Measurements from ENCODE around the gene KRT76. TPM values are rescaled to one million over a fixed set of nuclear protein-coding genes. Genes with fewer than 3 reads are reported as not detected.

The KRT76 gene
- total RNA-seq, 1 donor, result not detected

GRCh38 chr12:52726451-52726850, 50.7 kb downstream of the KRT76 start:
- DNase-seq (ENCODE audit: low read depth), result no peak
- no peak overlapping the region for H3K4me3 ChIP-seq (ENCODE audit: low read depth, low read length)
- no peak for TF ChIP-seq CTCF (IDR thresholded peaks at IDR 0.05; ENCODE audit: insufficient read depth, low read length)

- no peak for TF ChIP-seq CTCF (IDR thresholded peaks at IDR 0.05; ENCODE audit: insufficient read depth, low read length)
- no peak for DNase-seq (ENCODE audit: low read depth)
- H3K4me3 ChIP-seq (ENCODE audit: low read depth, low read length), result no peak overlapping the region
Measured at GRCh38 chr12:52724384-52724783, 52.8 kb downstream of the KRT76 start.

DNA sequence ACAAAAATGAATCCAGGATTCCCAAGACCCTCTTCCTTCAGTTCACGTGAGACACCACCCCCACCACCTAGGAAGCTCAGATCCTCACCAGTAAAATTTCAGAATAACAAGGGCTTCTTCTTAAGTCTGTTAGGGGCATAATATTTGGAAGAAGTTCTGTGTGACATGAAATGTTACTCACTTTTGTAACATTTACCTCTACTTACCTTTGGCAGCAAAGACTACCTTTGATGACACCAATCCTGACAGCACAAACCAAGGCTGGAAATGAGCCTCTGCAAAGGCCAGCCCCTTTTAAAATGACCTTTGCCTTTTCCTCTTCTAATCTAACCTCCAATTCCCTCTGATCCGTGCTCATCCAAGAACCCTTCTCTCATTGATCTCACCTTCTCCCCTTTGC, 54.5 kb downstream of the KRT76 start:
- DNase-seq (ENCODE audit: low read depth), result no peak
- no peak overlapping the region for H3K4me3 ChIP-seq (ENCODE audit: low read depth, low read length)
- no peak for TF ChIP-seq CTCF (IDR thresholded peaks at IDR 0.05; ENCODE audit: insufficient read depth, low read length)

DNA sequence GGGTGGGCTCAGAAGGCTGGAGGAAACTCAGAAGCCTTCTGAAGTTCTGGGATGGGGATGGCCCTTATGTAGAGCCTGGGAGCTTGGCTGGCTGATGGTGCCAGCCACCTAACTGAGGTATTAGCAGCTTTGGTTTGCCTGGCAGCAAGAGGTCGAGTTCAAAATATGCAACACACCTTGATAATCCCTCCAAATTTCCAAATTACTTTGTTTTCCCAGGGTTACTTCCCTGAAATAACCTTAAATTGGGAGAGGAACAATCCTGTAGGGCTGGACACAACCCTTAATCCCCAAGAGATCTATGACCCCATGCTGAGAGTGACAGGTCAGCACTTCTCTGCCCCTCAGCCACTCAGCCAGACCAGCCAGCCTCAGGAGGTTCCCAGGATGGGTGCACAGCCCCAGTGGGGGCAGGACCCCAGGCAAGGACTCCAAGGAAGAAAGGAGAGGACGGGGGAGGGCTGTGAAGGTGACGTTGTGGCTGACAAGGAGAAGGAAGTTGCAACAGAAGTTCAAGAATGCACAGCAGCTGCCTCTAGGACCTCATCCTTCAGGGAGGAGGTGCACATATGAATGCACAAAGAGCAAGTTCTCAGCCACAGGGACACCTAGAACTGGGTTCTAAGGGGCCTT, 55.2 kb downstream of the KRT76 start:
- no peak for DNase-seq (ENCODE audit: low read depth)
- H3K4me3 ChIP-seq (ENCODE audit: low read depth, low read length), result no peak overlapping the region
- no peak for TF ChIP-seq CTCF (IDR thresholded peaks at IDR 0.05; ENCODE audit: insufficient read depth, low read length)

DNA sequence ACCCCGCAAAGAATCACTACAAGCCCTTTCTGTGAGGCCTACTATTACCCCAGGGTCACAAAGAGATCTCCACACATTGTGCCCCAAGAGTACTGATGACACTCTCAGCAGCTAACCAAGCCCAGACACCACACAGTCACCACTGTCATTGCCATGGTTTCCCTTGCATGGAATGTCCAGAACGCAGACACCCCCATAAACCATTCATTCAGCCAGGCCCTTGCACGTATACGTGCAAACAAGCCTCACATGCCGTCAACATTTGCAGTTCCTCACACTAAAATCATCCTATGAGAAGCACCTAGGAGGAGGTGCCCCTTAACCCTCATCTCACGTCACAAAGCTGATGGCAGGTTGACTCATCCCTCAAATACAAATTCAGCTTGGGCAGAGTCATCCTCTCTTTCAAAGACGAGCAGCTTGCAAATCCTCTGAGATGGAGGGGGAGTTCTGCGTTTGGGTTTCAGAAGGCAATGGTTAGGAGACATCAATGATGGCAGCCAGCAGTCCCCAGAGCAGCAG, 56.7 kb downstream of the KRT76 start:
- no peak for TF ChIP-seq CTCF (IDR thresholded peaks at IDR 0.05; ENCODE audit: insufficient read depth, low read length)
- no peak overlapping the region for H3K4me3 ChIP-seq (ENCODE audit: low read depth, low read length)
- no peak for DNase-seq (ENCODE audit: low read depth)

Small RNA genes lying within 50 kb of the gene (small RNA-seq; reads per million reads assigned to genes)
- not detected for gene AC107016.2

Other genes starting within 250 kb of the KRT76 start
- gene KRT71, start 224.2 kb downstream of the KRT76 start, total RNA-seq (ENCODE audit: low replicate concordance), result not detected in 2 replicates
- gene KRT74, start 203.5 kb downstream of the KRT76 start, total RNA-seq (ENCODE audit: low replicate concordance), result not detected in 2 replicates
- gene KRT72, start 175.9 kb downstream of the KRT76 start, total RNA-seq (ENCODE audit: low replicate concordance), result not detected in 2 replicates
- not detected in 2 replicates for gene KRT73, start 158.8 kb downstream of the KRT76 start, total RNA-seq (ENCODE audit: low replicate concordance)
- not detected in 2 replicates for gene KRT2, start 125.1 kb downstream of the KRT76 start, total RNA-seq (ENCODE audit: low replicate concordance)
- gene KRT1, start 96.9 kb downstream of the KRT76 start, total RNA-seq (ENCODE audit: low replicate concordance), result not detected in 2 replicates
- gene KRT77, start 73.8 kb downstream of the KRT76 start, total RNA-seq (ENCODE audit: low replicate concordance), result not detected in 2 replicates
- not detected in 2 replicates for gene KRT3, start 18.8 kb upstream of the KRT76 start, total RNA-seq (ENCODE audit: low replicate concordance)
- gene KRT4, start 36.8 kb upstream of the KRT76 start, total RNA-seq (ENCODE audit: low replicate concordance), result not detected in 2 replicates
- gene KRT79, start 57.0 kb upstream of the KRT76 start, total RNA-seq (ENCODE audit: low replicate concordance), result not detected in 2 replicates
- gene KRT78, start 71.6 kb upstream of the KRT76 start, total RNA-seq (ENCODE audit: low replicate concordance), result not detected in 2 replicates
- 5.4 and 15.4 TPM in 2 replicates for gene KRT8, start 127.7 kb upstream of the KRT76 start, total RNA-seq (ENCODE audit: low replicate concordance)
- gene KRT18, start 171.8 kb upstream of the KRT76 start, total RNA-seq (ENCODE audit: low replicate concordance), result 26.8 and 188 TPM in 2 replicates
- 1,016 and 1,876 TPM in 2 replicates for gene EIF4B, start 229.1 kb upstream of the KRT76 start, total RNA-seq (ENCODE audit: low replicate concordance)